Vagina (tissue), 2 donors: ENCODE measurements around the gene LRMDA.

Experiments
- POLR2A ChIP-seq, 2 donors: fragments of 450-650 bp; IDR thresholded peaks; one replicate each; pipeline ENCODE4 v1.6.1; 2017; ENCODE audit warnings: antibody characterized with exemption in 2 of 2, mild to moderate bottlenecking in 2 of 2, moderate library complexity in 2 of 2
- POLR2AphosphoS5 ChIP-seq, 2 donors: sonication (generic); formaldehyde crosslinking; IDR thresholded peaks; one replicate each; pipeline ENCODE4 v1.9.0; 2017; ENCODE audit warnings: antibody characterized with exemption in 2 of 2, mild to moderate bottlenecking in 2 of 2, low read depth in 1 of 2; ENCODE audit not compliant: insufficient read depth in 1 of 2
- TF ChIP-seq, protein P1 (sequence below), 3 experiments: fragments of 450-650 bp in 2 of 3; fragments of 200-600 bp in 1 of 3; sonication (generic) in 1 of 3; IDR thresholded peaks; one replicate each; pipeline ENCODE4 v1.5.1; 2017 to 2019; ENCODE audit warnings: antibody characterized with exemption in 3 of 3, mild to moderate bottlenecking in 2 of 3, moderate library complexity in 2 of 3

- TF ChIP-seq, protein P1, sequence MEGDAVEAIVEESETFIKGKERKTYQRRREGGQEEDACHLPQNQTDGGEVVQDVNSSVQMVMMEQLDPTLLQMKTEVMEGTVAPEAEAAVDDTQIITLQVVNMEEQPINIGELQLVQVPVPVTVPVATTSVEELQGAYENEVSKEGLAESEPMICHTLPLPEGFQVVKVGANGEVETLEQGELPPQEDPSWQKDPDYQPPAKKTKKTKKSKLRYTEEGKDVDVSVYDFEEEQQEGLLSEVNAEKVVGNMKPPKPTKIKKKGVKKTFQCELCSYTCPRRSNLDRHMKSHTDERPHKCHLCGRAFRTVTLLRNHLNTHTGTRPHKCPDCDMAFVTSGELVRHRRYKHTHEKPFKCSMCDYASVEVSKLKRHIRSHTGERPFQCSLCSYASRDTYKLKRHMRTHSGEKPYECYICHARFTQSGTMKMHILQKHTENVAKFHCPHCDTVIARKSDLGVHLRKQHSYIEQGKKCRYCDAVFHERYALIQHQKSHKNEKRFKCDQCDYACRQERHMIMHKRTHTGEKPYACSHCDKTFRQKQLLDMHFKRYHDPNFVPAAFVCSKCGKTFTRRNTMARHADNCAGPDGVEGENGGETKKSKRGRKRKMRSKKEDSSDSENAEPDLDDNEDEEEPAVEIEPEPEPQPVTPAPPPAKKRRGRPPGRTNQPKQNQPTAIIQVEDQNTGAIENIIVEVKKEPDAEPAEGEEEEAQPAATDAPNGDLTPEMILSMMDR (IDR thresholded peaks at IDR 0.05): no peak
- TF ChIP-seq POLR2A (IDR thresholded peaks at IDR 0.05) (no peak), POLR2AphosphoS5 (IDR thresholded peaks at IDR 0.05; ENCODE audit: insufficient read depth in 1 of 2, low read depth in 1 of 2) (no peak)
These were observed 212.7 kb downstream of the LRMDA start for GRCh38 chr10:75643944-75644692.
